GM19438 (cell line): ENCODE measurements around the gene KDSR.

Experiments used
- ATAC-seq: cut with Tn5 transposase; IDR thresholded peaks from one replicate; pipeline ENCODE4 v1.9.1; 2021; ENCODE audit warnings: low read depth; ENCODE audit not compliant: unreplicated experiment

Gene KDSR, protein sequence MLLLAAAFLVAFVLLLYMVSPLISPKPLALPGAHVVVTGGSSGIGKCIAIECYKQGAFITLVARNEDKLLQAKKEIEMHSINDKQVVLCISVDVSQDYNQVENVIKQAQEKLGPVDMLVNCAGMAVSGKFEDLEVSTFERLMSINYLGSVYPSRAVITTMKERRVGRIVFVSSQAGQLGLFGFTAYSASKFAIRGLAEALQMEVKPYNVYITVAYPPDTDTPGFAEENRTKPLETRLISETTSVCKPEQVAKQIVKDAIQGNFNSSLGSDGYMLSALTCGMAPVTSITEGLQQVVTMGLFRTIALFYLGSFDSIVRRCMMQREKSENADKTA

DNA sequence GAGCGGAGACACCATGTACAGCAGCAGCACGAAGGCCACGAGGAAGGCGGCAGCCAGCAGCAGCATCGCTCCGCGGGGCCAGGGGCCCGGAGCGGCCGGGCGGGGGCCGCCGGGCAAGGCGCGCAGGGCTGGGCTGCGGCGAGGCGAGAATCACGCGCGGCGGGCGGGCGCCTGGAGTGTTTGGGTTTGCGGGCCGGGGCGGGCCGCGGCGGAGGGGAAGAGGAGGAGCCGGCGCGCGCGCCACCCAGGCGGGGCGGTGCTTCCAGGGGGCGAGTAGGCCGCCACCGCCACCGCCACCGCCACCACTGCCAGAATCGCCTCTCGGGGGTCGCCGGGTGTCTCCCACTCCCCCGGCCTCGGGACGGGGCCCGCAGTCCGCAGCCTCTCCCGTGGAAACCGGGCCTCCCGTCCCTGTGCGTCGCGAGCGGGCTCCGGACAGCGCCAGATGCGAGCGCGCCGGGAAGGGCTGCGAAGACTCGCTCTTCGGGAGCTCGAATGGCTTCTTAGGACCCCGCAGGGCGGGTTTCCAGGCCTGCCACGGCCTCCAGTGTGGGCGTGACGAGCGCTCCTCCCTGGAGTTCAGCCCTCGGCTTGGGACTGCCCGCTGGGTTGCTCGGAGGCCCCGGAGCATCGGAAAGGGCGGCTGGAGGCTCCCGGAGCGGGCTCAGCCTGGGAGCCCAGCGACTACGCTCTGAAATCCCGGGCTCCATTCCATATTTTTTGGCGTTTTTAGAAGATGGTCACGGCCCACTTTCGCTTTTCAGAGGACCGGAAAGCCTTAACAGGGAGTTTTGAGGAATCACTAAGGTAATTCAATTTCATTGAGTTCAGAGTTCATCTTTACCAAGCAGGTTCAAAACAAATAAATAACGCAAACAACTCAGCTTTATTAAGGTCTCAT, at the start of gene KDSR:
KDSR (minus strand) TSS at position 154 of the 901 bp plus-strand sequence; CDS start at position 66, 88 bp downstream.
- peak; percentile 78 for ATAC-seq

DNA sequence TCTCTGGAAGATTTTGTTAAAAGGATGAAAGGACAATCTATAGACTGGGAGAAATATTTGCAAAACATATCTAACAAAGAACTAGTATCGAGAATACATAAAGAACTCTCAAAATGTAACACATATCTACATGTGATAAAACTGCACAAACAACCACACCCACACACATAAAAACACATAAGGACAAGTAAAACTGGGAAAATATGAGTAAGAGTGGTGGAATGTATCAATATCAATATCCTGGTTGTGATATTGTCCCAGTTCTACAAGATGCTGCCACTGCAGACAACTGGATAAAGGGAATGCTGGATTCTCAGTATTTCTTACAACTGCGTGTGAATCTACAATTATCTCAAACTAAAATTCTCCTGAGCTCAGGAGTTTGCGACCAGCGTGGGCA, 45.9 kb upstream of the KDSR start:
- ATAC-seq: no peak

DNA sequence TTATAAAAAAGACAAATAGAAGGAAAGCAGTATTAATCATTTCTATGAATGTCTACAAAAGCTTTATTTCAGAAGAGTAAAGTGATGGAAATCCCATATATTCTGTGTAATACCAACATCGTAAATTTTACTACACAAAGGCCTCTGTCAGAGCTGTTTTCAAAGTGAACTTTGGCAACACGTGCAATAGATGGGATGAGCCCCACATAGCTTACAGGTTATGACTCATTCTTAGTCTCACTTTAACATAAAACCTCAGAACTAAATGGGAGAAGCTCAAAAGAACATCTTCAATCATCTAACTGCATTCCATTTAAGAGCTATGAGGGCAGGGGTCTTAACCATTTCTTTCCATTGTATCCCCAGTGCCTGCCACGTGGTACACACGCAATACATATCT, 43.8 kb upstream of the KDSR start:
- no peak for ATAC-seq

DNA sequence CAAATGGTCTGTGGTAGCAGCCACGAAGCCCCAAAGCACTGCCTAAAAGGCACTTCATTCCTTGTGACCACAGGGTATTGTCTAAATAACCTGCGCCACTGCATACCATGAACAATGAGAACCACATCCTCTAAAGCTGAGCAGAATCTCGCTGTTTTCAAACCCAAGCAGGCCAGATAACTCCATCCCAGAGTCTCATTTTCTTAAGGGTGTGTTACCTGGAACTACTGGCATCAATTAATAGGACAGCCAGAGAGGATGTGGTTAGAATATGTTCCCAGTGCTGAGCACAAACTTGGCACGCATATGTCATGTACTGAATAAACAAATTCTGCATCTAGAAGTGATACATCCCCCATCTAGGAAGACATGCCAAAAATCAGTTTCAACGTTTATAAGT, 42.3 kb upstream of the KDSR start:
- no peak for ATAC-seq

DNA sequence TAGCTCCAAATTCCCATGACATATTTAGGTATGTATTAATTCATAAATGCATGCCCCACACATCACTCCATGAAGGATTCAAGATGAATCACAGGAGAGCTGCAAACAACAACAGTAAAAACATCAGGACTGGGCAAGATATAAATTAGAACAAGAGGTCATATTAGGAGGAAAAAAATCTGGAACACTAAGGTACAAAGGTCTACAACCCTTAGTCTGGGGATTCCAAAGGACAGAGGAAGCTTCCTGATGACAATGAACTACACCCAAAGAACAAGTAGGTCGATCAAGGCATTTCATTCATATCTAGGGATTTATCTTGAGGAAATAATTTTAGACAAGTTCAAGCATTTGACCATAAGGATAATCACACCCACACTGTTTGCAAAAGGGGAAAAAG, 40.7 kb upstream of the KDSR start:
- no peak for ATAC-seq

DNA sequence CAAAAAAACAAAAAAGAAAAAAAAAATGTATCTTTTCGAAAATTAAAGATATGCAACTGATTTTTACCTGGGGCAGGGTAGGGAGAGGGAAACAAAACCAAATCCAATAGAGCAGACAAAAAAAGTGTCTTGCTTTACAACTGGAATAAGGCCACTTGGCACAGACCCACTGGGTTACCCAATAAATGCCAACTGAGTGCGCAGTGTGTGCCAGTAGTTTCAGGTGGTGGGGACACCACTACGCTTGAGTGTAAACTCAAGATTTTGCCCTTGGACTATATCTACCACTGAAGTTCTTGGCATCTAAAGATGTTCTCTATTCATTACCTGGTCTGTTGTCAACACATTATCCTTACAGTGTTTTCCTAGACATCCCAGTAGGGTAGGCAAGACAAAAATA, 39.0 kb upstream of the KDSR start:
- no peak for ATAC-seq

DNA sequence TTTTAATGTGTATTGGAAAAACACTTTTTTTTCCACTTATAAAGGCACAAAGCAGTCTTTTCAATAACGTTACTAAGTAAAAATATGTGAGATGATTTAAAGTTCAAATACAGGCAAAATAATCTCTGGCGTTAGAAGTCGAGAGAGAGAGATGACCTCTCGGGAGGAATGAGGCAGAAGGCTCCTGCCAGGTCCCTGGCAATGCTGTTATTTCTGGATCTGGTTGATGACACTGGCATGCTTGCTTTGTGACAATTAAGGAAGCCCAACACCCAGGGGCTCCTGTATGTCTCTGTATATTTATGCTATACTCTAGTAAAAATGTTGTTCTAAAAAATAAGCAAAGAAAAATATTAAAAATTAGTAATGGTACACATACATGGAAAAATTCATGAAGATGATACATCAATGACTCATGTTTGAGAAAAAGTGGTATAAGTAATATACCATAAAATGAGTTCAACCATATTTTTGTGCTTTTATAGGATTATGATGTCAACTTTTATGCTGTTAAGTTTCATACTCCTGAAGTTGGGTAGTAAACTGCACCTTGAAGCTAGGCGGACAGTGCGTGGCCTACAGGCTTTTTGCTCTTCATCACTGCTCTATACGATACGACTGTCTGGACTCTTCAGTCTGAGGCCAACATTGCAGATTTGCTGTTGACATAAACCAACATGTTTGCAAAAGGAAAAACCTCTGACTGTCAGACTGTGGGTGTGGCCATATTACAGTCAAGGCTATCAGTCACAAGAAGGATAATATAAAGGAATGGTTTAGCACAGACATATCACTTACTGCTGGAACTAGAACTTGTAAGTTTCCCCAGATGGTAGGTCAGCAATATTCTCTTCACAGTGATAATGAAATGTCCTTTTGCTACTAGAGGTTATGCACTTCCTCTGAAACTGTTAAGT, 35.5 kb upstream of the KDSR start:
- ATAC-seq: no peak

DNA sequence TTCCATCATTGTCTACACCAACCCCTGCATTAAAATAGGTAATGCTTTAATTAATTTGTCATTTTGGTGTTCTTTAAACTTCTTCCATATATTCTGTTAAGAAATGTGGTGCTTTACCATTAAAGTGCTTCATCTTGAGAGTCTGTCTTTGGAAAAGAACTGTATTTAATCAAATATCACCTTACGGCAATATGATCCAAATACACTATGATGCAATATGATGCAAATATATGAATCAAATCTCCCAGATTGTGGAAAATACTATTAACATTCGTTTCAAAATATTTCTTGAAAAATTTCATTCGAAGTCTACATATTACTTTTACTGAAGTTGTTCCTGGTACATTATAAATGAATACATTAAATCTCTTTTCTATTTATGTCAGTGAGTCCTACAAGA, 32.3 kb upstream of the KDSR start:
- no peak for ATAC-seq

DNA sequence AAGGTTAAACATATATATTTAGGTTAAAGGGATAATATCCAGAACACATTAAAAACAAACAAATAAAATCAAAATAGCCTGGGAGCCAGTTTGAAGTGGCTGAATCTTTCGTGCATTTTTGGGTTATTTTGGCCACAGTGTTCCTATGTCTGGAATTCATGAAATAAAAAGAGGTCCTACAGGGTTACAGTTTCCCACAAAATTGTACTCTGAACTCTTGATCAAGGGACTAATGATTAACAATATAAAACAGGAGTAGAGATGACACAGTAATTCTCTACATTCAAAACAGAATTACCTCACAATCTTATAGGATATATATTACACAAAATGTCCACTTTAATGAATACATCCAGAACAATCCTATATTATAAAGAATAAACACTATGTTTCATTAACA, 30.3 kb upstream of the KDSR start:
- ATAC-seq: no peak

DNA sequence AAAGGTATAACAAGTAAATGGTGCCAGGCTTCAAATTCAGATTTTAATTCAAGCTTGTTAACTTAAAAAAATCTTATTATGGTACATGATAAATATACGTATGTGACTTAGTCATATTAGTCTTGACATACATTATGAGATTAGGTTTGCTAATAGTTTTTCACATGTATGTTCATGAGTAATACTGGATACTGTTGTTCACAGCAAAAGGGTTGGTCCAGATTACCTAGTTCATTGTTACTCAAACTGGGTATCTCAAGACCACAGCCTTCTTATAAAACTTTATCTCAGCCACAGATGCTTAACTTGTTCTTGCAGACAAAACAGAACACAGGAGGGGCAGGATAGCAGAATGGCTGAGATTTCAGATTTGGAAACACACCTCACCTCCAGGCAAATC, 28.5 kb upstream of the KDSR start:
- no peak for ATAC-seq

DNA sequence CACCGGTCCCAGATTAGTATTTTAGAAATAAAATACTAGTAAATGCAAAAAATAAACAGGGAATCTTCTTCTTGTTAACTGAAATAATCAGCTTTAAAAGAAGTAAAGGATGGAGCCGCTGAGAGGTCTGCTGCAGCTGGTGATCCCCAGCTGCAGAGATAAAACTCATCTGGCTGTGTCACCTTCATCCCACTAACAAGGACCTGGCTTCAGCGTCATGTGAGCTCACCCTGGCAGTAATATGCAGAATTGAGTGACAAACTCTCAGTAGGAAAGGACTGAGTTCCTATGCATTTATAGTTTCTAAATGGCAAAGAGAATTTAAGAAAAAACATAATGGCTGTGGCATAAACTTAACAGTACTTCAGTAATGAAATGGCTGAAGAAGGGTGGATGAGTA, 27.9 kb upstream of the KDSR start:
- ATAC-seq: no peak

DNA sequence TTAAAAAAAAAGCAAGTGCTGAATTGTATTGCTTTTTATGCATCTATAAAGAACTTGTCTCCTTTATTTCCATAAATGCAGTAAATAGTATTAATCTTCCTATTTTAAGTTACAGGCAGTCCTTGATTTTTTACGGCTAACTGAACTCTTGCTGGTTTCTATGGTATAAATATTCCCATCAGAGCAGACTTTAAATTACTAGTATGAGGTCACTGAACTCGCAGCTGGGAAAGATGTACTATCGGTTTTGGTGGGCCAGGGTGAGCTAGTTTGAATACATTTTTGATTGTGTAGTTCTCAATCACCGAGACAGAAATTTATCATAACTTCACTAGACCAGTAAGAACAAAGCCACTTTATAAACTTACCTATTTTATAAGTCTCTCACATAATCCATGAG, 20.9 kb upstream of the KDSR start:
- ATAC-seq: no peak

DNA sequence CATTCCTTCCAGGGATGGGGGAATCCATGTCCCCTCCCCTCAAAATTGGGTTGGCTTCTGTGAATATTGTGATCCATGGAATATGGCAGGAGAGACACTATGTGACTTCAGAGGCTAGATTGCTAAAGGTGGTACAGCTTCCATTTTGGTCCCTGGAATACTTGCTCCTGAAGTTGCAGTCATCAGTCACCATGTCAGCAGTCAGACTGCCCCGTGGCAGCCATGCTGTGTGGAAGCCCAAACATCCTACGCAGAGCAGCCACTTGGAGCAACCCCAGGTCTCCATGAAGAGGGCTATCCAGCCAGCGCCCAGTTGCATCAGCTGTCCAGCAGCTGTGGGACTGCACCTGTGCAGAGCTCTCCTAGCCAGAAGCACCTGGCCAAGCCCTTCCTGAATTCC, 15.8 kb upstream of the KDSR start:
- ATAC-seq: no peak

DNA sequence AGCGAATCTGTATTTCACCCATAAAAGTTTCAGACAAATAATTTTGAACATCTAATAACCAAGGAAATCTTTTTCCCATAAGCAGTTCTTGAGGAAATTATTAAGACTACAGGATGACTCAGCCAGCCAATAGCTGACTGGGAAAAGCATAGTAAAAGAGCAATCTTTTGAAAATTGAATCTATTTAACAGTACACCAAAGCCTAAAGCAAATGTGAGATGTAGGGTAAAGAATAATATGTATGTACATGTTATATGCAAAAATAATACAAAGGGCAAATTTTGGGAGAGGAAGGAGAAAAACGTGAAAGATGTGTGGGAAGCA, 12.6 kb upstream of the KDSR start:
- no peak for ATAC-seq

DNA sequence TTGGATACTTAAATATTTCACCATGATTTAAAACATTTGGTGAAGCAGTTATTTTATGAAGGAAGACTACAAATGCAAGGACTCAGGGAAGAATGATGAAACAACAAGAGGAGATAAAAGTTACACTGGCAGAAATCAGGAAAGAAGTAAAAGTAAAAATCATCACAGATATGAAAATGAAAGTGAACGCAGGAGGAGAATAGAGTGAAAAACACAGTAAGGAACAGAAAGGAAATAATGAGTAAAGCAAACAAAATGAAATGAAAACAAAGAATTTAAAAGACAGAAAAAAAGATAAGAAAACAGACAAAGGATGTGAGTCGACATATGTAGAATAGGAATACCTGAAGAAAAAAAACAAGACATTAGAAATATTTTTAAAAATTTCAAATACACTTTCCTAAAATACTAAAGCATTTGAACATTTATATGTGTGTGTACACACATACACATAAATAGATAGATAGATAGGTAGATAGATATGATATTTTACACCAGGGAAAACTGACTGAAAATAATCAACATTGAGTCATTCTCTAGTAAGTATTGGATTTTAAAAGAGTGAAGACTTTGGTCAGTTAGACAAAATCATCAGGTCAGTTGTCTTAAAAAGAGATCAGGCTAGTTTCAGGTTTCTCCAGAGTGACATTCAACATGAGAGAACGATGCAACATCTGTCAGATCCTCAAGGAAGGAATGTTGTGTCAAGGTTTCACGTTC, 12.1 kb upstream of the KDSR start:
- peak; percentile 59 for ATAC-seq

DNA sequence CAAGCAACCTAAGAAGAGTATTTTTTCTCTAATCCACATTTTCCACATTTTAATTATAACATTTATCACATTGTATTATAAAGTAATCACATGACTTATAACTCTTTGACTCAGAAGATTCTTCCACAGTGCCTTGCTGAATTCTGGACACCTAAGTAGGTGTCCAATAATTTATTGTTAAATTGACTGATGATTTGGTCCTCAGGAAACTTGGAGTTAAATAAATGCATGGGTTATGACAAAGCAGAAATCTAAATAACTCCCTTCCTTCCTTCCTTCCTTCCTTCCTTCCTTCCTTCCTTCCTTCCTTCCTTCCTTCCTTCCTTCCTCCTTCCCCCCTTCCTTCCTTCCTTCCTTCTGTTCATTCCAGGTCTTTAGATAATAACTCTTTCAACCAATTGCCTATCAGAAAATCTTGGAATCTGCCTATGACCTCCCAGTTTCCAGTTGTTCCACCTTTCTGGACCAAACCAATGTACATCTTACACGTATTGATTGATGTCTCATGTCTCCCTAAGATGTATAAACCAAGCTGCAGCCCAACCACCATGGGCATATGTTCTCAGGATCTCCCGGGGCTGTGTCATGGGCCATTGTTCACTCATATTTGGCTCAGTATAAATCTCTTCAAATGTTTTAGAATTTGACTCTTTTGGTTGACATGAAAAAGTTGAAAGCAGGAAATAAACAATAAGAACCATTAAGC, 10.4 kb upstream of the KDSR start:
- no peak for ATAC-seq

DNA sequence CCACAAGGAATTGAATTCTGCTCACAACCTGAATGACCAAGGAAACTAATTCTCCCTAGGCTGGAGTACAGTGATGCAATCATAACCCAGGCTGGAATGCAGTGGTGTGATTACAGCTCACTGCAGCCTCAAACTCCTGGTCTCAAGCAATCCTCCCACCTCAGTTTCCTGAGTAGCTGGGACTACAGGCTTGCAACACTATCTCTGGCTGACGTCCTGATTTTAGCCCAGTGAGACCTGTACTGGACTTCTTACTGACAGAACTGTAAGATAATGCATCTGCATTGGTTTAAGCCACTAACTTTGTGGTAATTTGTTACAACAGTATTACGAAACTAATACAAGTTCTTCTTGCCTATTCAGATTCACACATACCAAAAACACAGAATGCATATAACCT, 9.5 kb upstream of the KDSR start:
- no peak for ATAC-seq

DNA sequence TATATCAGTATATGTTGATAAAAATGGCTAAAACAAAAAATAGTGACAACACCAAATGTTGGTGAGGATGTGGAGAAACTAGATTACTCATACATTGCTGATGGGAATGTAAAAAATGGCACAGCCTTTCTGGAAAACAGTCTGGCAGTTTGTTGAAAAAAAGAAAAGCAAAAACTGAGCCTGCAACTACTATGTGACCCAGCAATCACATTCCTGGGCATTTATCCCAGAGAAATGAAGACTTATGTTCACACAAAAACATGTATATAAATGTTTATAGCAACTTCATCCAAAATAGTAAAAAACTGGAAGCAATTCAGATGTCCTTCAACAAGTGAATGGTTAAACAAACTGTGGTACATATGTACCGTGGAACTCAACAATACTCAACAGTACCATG, 7.5 kb upstream of the KDSR start:
- no peak for ATAC-seq

DNA sequence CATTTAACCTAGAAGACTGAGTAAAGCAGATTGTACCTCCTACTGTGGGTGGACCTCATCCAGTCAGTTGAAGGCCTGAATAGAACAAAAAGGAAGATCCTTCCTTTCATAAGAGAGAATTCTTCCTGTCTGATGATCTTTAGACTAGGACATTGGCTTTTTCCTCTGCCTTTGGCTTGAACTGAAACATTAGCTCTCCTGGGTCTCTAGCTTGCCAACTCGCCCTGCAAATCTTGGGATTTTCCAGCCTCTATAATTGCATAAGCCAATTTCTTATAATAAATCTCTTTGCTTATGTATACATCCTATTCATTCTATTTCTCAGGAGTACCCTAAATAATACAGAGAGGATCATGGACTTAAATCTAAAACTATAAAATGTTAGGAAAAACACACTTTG, 6.2 kb upstream of the KDSR start:
- ATAC-seq: no peak

DNA sequence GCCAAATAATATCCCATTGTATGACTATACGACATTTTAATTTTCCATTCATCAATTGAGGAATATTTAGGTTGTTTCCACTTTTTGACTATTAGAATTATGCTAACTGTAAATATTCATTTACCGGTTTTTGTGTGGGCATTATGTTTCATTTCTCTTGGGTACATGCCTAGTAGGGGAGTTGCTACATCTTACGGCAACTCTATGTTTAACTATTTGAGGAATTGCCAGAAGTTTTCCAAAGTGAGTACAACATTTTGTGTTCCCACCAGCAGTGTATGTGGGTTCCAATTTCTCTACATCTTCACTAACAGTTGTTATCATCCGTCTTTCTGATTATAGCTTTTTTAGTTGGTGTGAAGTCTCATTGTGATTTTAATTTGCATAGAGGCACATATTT, 1.6 kb upstream of the KDSR start:
- ATAC-seq: no peak
